B cell (primary cell): ENCODE results near the gene RAP1GAP2. TPM values are rescaled to one million over a fixed set of nuclear protein-coding genes. Genes with fewer than 3 reads are reported as not detected.

Experiments
- ATAC-seq: fragments of 200-7000 bp; cut with Tn5 transposase; one replicate; pipeline ENCODE4 v1.10.0; 2021; ENCODE audit warnings: low read depth, mild to moderate bottlenecking, moderate number of reproducible peaks, moderate library complexity
- CTCF ChIA-PET: fragments of 350-600 bp; sonication (Branson Sonifier 250); formaldehyde crosslinking; loops from one replicate; lab custom pipeline; 2021; ENCODE audit warnings: antibody characterized with exemption, inconsistent platforms; lab: Charles Lee
- POLR2A ChIA-PET: fragments of 350-600 bp; sonication (Branson Sonifier 250); formaldehyde crosslinking; loops from one replicate; lab custom pipeline; 2021; ENCODE audit warnings: antibody characterized with exemption; lab: Charles Lee
- DNase-seq: peaks from one replicate; pipeline ENCODE4 v3.0.0; 2013
- H2AFZ ChIP-seq: 2 replicates; pipeline ENCODE4 v1.6.1; 2012; ENCODE audit warnings: mild to moderate bottlenecking, low read depth, low read length; ENCODE audit not compliant: insufficient read depth, poor library complexity, severe bottlenecking
- H3K27ac ChIP-seq, 2 donors: 1 replicate in 1 of 2; 2 replicates in 1 of 2; pipeline ENCODE4 v1.5.1; 2012 to 2013; ENCODE audit warnings: low read length in 2 of 2, mild to moderate bottlenecking in 2 of 2, moderate library complexity in 1 of 2
- H3K27me3 ChIP-seq, 4 experiments: fragments of 200-600 bp in 1 of 4; sonication (generic) in 1 of 4; replicated peaks in 1 of 4; 1 replicate in 2 of 4; 2 replicates in 2 of 4; pipeline versions ENCODE4 v1.6.1 to v1.7.0; 2013 to 2016; ENCODE audit warnings: low read length in 3 of 4, mild to moderate bottlenecking in 2 of 4, mixed read lengths in 1 of 4, moderate library complexity in 1 of 4; ENCODE audit not compliant: insufficient read depth in 4 of 4, control insufficient read depth in 3 of 4; ENCODE audit errors: control extremely low read depth in 1 of 4
- H3K36me3 ChIP-seq, 2 experiments: replicated peaks in 1 of 2; 1 replicate in 1 of 2; 2 replicates in 1 of 2; pipeline versions ENCODE4 v1.6.1 to v1.7.1; 2013; ENCODE audit warnings: low read length in 1 of 2; ENCODE audit not compliant: insufficient read depth in 2 of 2, control insufficient read depth in 1 of 2; ENCODE audit errors: control extremely low read depth in 1 of 2, extremely low read depth in 1 of 2
- H3K4me1 ChIP-seq, 2 donors: fragments of 200-600 bp in 1 of 2; sonication (generic) in 1 of 2; 1 replicate in 1 of 2; 2 replicates in 1 of 2; pipeline versions ENCODE4 v1.5.1 to v1.6.1; 2013 to 2017; ENCODE audit warnings: low read length in 2 of 2; ENCODE audit not compliant: control insufficient read depth in 2 of 2, insufficient read depth in 2 of 2
- H3K4me2 ChIP-seq: replicated peaks from 2 replicates; pipeline ENCODE3; 2012; ENCODE audit warnings: mild to moderate bottlenecking, low read depth, low read length; ENCODE audit not compliant: poor library complexity, severe bottlenecking
- H3K4me3 ChIP-seq, 5 experiments: fragments of 200-600 bp in 1 of 5; sonication (generic) in 1 of 5; 1 replicate in 3 of 5; 2 replicates in 2 of 5; pipeline versions ENCODE4 v1.5.1 to v1.7.0; 2011 to 2016; ENCODE audit warnings: low read length in 4 of 5, mild to moderate bottlenecking in 4 of 5, low read depth in 2 of 5, control low read depth in 1 of 5, moderate library complexity in 1 of 5; ENCODE audit not compliant: insufficient read depth in 1 of 5; ENCODE audit errors: control extremely low read depth in 1 of 5, extremely low read depth in 1 of 5
- H3K79me2 ChIP-seq: fragments of 200-600 bp; sonication (generic); one replicate; pipeline ENCODE4 v1.6.0; 2016; ENCODE audit warnings: low read length; ENCODE audit not compliant: control insufficient read depth, insufficient read depth
- H3K9ac ChIP-seq: fragments of 200-600 bp; sonication (generic); 2 replicates; pipeline ENCODE4 v1.6.1; 2017; ENCODE audit warnings: mild to moderate bottlenecking, low read length, moderate library complexity
- H3K9me3 ChIP-seq, 3 donors: one replicate each; pipeline versions ENCODE4 v1.6.1 to v1.7.1; 2013; ENCODE audit warnings: low read length in 2 of 3; ENCODE audit not compliant: control insufficient read depth in 2 of 3, insufficient read depth in 1 of 3; ENCODE audit errors: control extremely low read depth in 1 of 3
- H4K20me1 ChIP-seq: 2 replicates; pipeline ENCODE4 v1.6.0; 2012; ENCODE audit warnings: mild to moderate bottlenecking, low read length; ENCODE audit not compliant: insufficient read depth, control insufficient read depth, poor library complexity, severe bottlenecking
- H3K27ac Mint-ChIP-seq: one replicate; pipeline ENCODE4 v1.8.0; 2021; ENCODE audit warnings: mixed read lengths
- H3K27me3 Mint-ChIP-seq: one replicate; pipeline ENCODE4 v1.8.0; 2021; ENCODE audit warnings: mixed read lengths
- H3K4me1 Mint-ChIP-seq: one replicate; pipeline ENCODE4 v1.8.0; 2021; ENCODE audit warnings: mixed read lengths
- H3K4me3 Mint-ChIP-seq: one replicate; pipeline ENCODE4 v1.8.0; 2021; ENCODE audit warnings: mixed read lengths
- H3K9me3 Mint-ChIP-seq: one replicate; pipeline ENCODE4 v1.8.0; 2022; ENCODE audit warnings: mixed read lengths; ENCODE audit not compliant: insufficient read depth
- EZH2 ChIP-seq: IDR thresholded peaks from 2 replicates; pipeline ENCODE4 v1.6.1; 2012; ENCODE audit warnings: borderline replicate concordance, low read depth, mild to moderate bottlenecking, moderate library complexity, low read length; ENCODE audit not compliant: insufficient read depth, poor library complexity, severe bottlenecking
- WGBS: methylation state at CpG from one replicate; pipeline ENCODE4 v1.1.5; 2013; ENCODE audit warnings: missing lambda C conversion rate; ENCODE audit not compliant: insufficient coverage; 5-methylcytosine and 5-hydroxymethylcytosine counted together
- intact Hi-C: fragments of 100-400 bp; cut with micrococcal nuclease; formaldehyde crosslinking; loops from one replicate; pipeline ENCODE4 v1.10.0; 2022
- polyA plus RNA-seq: library from polyadenylated mRNA; depleted of rRNA; stranded (reverse); fragments of >200 nt; gene quantifications from 2 replicates; pipeline ENCODE4 v1.2.3, GENCODE V29; 2012
- total RNA-seq, 2 donors: library from RNA; stranded (reverse); fragments of 120-200 nt in 1 of 2; gene quantifications; 1 replicate in 1 of 2; 2 replicates in 1 of 2; pipeline versions ENCODE4 v1.2.3 to v1.2.4, GENCODE V29; 2013 to 2022
- TF ChIP-seq, protein P1 (sequence below): fragments of 200-600 bp; IDR thresholded peaks from one replicate; pipeline ENCODE4 v1.8.0; 2022; ENCODE audit warnings: antibody characterized with exemption, mild to moderate bottlenecking

Gene RAP1GAP2
- total and polyA plus RNA-seq, 2 donors (not counting 1 experiment from before 2014, with no cell fraction given): 14.9 to 16.4 TPM

DNA sequence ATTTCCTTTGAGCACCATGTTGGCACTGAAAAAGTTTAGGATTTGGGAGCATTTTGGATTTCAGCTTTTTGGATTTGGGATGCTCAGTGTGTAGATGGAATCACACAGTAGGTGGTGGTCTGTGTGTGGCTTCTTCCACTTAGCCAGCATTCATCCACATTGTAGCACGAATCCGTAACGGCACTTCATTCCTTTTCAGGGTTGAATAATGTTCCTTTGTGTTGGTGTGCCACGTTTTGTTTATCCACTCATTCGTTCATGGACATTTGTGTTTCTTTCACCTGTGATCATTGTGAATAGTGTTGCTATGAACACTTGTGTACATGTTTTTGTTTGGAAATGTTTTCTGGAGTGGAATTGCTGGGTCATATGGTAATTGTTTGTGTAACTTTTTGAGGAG, 85.1 kb downstream of the RAP1GAP2 start:
- DNase-seq (no peak), ATAC-seq (no peak)
- H3K9me3 Mint-ChIP-seq: peaks cover 2% of the 10 kb centered on the region
- Histone ChIP-seq H2AFZ (no peak overlapping the region), H3K9ac (no peak overlapping the region), H3K4me1 (no peaks in the 10 kb centered on the region), H3K4me2 (no peak overlapping the region), H3K79me2 (peaks cover 14% of the 10 kb centered on the region), H4K20me1 (peaks cover 35% of the 10 kb centered on the region), H3K36me3 (no peaks in the 10 kb centered on the region), H3K4me3 (no peak overlapping the region), H3K27me3 (no peaks in the 10 kb centered on the region), H3K9me3 (no peaks in the 10 kb centered on the region), H3K27ac (no peak overlapping the region)
- TF ChIP-seq, protein P1, sequence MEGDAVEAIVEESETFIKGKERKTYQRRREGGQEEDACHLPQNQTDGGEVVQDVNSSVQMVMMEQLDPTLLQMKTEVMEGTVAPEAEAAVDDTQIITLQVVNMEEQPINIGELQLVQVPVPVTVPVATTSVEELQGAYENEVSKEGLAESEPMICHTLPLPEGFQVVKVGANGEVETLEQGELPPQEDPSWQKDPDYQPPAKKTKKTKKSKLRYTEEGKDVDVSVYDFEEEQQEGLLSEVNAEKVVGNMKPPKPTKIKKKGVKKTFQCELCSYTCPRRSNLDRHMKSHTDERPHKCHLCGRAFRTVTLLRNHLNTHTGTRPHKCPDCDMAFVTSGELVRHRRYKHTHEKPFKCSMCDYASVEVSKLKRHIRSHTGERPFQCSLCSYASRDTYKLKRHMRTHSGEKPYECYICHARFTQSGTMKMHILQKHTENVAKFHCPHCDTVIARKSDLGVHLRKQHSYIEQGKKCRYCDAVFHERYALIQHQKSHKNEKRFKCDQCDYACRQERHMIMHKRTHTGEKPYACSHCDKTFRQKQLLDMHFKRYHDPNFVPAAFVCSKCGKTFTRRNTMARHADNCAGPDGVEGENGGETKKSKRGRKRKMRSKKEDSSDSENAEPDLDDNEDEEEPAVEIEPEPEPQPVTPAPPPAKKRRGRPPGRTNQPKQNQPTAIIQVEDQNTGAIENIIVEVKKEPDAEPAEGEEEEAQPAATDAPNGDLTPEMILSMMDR: no peak
- TF ChIP-seq EZH2: no peak
- POLR2A ChIA-PET: no interaction called here
- peaks cover 15% of the 10 kb centered on the region for H3K4me1 Mint-ChIP-seq
- H3K27me3 Mint-ChIP-seq: no peaks in the 10 kb centered on the region
- whole genome bisulfite sequencing: 100% methylated on average over 2 of the region's 5 CpGs
- H3K4me3 Mint-ChIP-seq: no peak overlapping the region
- H3K27ac Mint-ChIP-seq: no peak overlapping the region
- intact Hi-C loops: no loop called here
- CTCF ChIA-PET: no interaction called here

DNA sequence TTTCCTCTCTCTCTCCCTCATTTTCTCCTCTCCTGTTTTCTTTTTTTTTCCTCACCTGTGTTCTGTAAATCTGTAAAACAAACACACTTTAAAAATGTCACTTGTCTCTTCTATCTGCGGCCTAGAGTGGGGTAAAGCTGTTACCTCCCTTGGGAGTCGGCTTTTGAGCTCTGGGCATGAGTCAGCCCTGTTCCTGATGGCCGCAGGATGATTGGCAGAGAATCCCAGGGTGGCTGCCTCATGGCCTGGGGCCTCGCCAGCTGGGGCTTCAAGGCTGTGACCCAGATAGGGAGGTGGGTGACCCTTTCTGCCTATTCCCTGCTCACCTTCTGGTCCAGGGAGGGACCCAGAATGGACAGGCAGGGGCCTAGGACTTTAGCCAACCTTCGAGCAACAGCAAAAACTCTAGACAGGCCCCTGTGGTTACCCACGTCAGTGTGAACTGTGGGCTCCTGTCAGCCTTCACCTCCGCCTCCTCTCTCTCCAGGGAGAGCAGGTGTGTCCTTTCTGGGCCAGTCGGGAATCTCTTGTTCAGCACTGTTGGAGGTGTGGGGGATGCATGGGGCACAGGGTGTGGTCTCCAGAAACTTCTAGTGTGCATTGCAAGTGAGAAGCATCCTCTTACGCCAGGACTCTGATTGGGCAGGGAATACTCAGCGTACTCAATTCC, 87.4 kb downstream of the RAP1GAP2 start:
- POLR2A ChIA-PET: no interaction called here
- H3K9me3 Mint-ChIP-seq: peaks cover 2% of the 10 kb centered on the region
- CTCF ChIA-PET: no interaction called here
- Histone ChIP-seq H3K27me3 (no peaks in the 10 kb centered on the region), H3K4me2 (no peak overlapping the region), H3K9ac (no peak overlapping the region), H3K4me3 (no peak overlapping the region), H3K36me3 (no peaks in the 10 kb centered on the region), H4K20me1 (peaks cover 35% of the 10 kb centered on the region), H3K9me3 (no peaks in the 10 kb centered on the region), H2AFZ (no peak overlapping the region), H3K4me1 (no peaks in the 10 kb centered on the region), H3K79me2 (peaks cover 14% of the 10 kb centered on the region), H3K27ac (no peak overlapping the region)
- TF ChIP-seq EZH2: no peak
- TF ChIP-seq, protein P1: no peak
- intact Hi-C loops: no loop called here
- no peak overlapping the region for H3K4me3 Mint-ChIP-seq
- peaks cover 18% of the 10 kb centered on the region for H3K4me1 Mint-ChIP-seq
- 34% methylated on average over 7 of the region's 10 CpGs for WGBS
- no peaks in the 10 kb centered on the region for H3K27me3 Mint-ChIP-seq
- DNase-seq (no peak), ATAC-seq (peak; percentile 56)
- no peak overlapping the region for H3K27ac Mint-ChIP-seq
